GM18951 (cell line): Measurements from ENCODE around the gene LHFPL6.

Experiments
- POLR2A ChIP-seq: IDR thresholded peaks from 4 replicates; pipeline ENCODE4 v1.6.1; 2011; ENCODE audit warnings: mild to moderate bottlenecking; ENCODE audit not compliant: insufficient read length, insufficient read depth; ENCODE audit errors: extremely low read depth
- in situ Hi-C: fragments of 300-500 bp; cut with MboI; formaldehyde crosslinking; loops from one replicate; pipeline ENCODE4 v1.12.0; 2022; ENCODE audit warnings: low sequenced_read_pairs, mixed read lengths, inconsistent platforms; ENCODE audit not compliant: unreplicated experiment

Gene LHFPL6

GRCh38 chr13:39326469-39327171 is 276.4 kb downstream of the LHFPL6 start:
- in situ Hi-C loops, result no loop called here

GRCh38 chr13:39324806-39325311 is 278.1 kb downstream of the LHFPL6 start:
- no peak for TF ChIP-seq POLR2A
- in situ Hi-C loops, result no loop called here

More at GRCh38 chr13:39326469-39327171, 276.4 kb downstream of the LHFPL6 start:
- TF ChIP-seq POLR2A, result no peak

- in situ Hi-C loops, result no loop called here
- no peak for TF ChIP-seq POLR2A
These were observed 280.0 kb downstream of the LHFPL6 start for GRCh38 chr13:39322836-39323585.

- TF ChIP-seq POLR2A, result no peak
- in situ Hi-C loops, result no loop called here
These were observed 281.4 kb downstream of the LHFPL6 start for GRCh38 chr13:39321574-39321973.

GRCh38 chr13:39318161-39318560 is 284.8 kb downstream of the LHFPL6 start:
- in situ Hi-C loops, result no loop called here
- TF ChIP-seq POLR2A, result no peak

GRCh38 chr13:39317291-39317690 is 285.7 kb downstream of the LHFPL6 start:
- no peak for TF ChIP-seq POLR2A
- in situ Hi-C loops, result no loop called here

GRCh38 chr13:39315796-39316195 is 287.2 kb downstream of the LHFPL6 start:
- in situ Hi-C loops, result no loop called here
- no peak for TF ChIP-seq POLR2A

- in situ Hi-C loops, result no loop called here
- TF ChIP-seq POLR2A, result no peak
These were observed 289.3 kb downstream of the LHFPL6 start for GRCh38 chr13:39313721-39314120.

GRCh38 chr13:39312596-39312995 is 290.4 kb downstream of the LHFPL6 start:
- in situ Hi-C loops, result no loop called here
- TF ChIP-seq POLR2A, result no peak

GRCh38 chr13:39311619-39312018 is 291.4 kb downstream of the LHFPL6 start:
- no peak for TF ChIP-seq POLR2A
- in situ Hi-C loops, result no loop called here

- in situ Hi-C loops, result no loop called here
- TF ChIP-seq POLR2A, result no peak
These were observed 292.0 kb downstream of the LHFPL6 start for GRCh38 chr13:39310961-39311360.

- in situ Hi-C loops, result no loop called here
- TF ChIP-seq POLR2A, result no peak
These were observed 296.1 kb downstream of the LHFPL6 start for GRCh38 chr13:39306639-39307589.

- in situ Hi-C loops, result no loop called here
- no peak for TF ChIP-seq POLR2A
These were observed 300.2 kb downstream of the LHFPL6 start for GRCh38 chr13:39302820-39303219.
